H9 (cell line): ENCODE results near the gene POLL. TPM values are rescaled to one million over a fixed set of nuclear protein-coding genes. Genes with fewer than 3 reads are reported as not detected.

Experiments
- DNase-seq: peaks from one replicate; pipeline ENCODE4 v3.0.0-alpha.2; 2017
- H2AFZ ChIP-seq: one replicate; pipeline ENCODE4 v1.6.1; 2013; ENCODE audit warnings: mild to moderate bottlenecking, low read length, control low read depth, moderate library complexity
- H2AK5ac ChIP-seq: 2 replicates; pipeline ENCODE4 v1.6.1; 2013; ENCODE audit warnings: low read length, control low read depth, mixed read lengths; ENCODE audit not compliant: insufficient read length
- H2BK120ac ChIP-seq: one replicate; pipeline ENCODE4 v1.6.1; 2013; ENCODE audit warnings: low read depth, mild to moderate bottlenecking, low read length, control low read depth, inconsistent platforms; ENCODE audit not compliant: poor library complexity, severe bottlenecking
- H2BK12ac ChIP-seq: 2 replicates; pipeline ENCODE4 v1.6.1; 2013; ENCODE audit warnings: low read length, control low read depth, mixed read lengths, low read depth; ENCODE audit not compliant: insufficient read length
- H2BK15ac ChIP-seq: 2 replicates; pipeline ENCODE4 v1.6.1; 2013; ENCODE audit warnings: low read depth, low read length, control low read depth
- H2BK20ac ChIP-seq: one replicate; pipeline ENCODE4 v1.6.1; 2013; ENCODE audit warnings: low read depth, mild to moderate bottlenecking, low read length, control low read depth, inconsistent platforms; ENCODE audit not compliant: poor library complexity, severe bottlenecking
- H2BK5ac ChIP-seq: 2 replicates; pipeline ENCODE4 v1.6.1; 2013; ENCODE audit warnings: low read length, control low read depth, mixed read lengths; ENCODE audit not compliant: insufficient read length
- H3K14ac ChIP-seq: 2 replicates; pipeline ENCODE4 v1.6.1; 2013; ENCODE audit warnings: low read length, control low read depth; ENCODE audit not compliant: insufficient read depth
- H3K18ac ChIP-seq: 2 replicates; pipeline ENCODE4 v1.6.1; 2013; ENCODE audit warnings: low read depth, mild to moderate bottlenecking, mixed read lengths, low read length, control low read depth; ENCODE audit not compliant: insufficient read length
- H3K23ac ChIP-seq: 2 replicates; pipeline ENCODE4 v1.6.1; 2013; ENCODE audit warnings: low read length, control low read depth, mixed read lengths, low read depth; ENCODE audit not compliant: insufficient read length
- H3K23me2 ChIP-seq: 2 replicates; pipeline ENCODE4 v1.6.1; 2013; ENCODE audit warnings: low read depth, mild to moderate bottlenecking, mixed read lengths, low read length, control low read depth; ENCODE audit not compliant: insufficient read length, poor library complexity, severe bottlenecking
- H3K27ac ChIP-seq: 2 replicates; pipeline ENCODE4 v1.5.1; 2013; ENCODE audit warnings: low read length, control low read depth, mixed read lengths, low read depth; ENCODE audit not compliant: insufficient read length
- H3K27me3 ChIP-seq: 2 replicates; pipeline ENCODE4 v1.6.1; 2013; ENCODE audit warnings: low read length, control low read depth, inconsistent platforms; ENCODE audit not compliant: insufficient read depth
- H3K4ac ChIP-seq: 2 replicates; pipeline ENCODE4 v1.6.1; 2013; ENCODE audit warnings: low read depth, mild to moderate bottlenecking, control low read depth, inconsistent platforms, low read length, moderate library complexity
- H3K4me1 ChIP-seq: 2 replicates; pipeline ENCODE4 v1.6.1; 2013; ENCODE audit warnings: low read length, control low read depth, inconsistent platforms; ENCODE audit not compliant: insufficient read depth
- H3K4me2 ChIP-seq: 2 replicates; pipeline ENCODE4 v1.6.1; 2013; ENCODE audit warnings: low read length, control low read depth, mixed read lengths; ENCODE audit not compliant: insufficient read length, insufficient read depth
- H3K56ac ChIP-seq: 2 replicates; pipeline ENCODE4 v1.6.1; 2013; ENCODE audit warnings: low read depth, mild to moderate bottlenecking, mixed read lengths, low read length, control low read depth; ENCODE audit not compliant: insufficient read length
- H3K79me1 ChIP-seq: 2 replicates; pipeline ENCODE4 v1.6.1; 2013; ENCODE audit warnings: low read depth, mild to moderate bottlenecking, moderate library complexity, low read length, control low read depth, inconsistent platforms; ENCODE audit not compliant: insufficient read depth, poor library complexity, severe bottlenecking
- H3K79me2 ChIP-seq: 2 replicates; pipeline ENCODE4 v1.6.1; 2013; ENCODE audit warnings: low read length, control low read depth, inconsistent platforms; ENCODE audit not compliant: insufficient read depth
- H3K9ac ChIP-seq: 2 replicates; pipeline ENCODE4 v1.6.1; 2013; ENCODE audit warnings: low read length, control low read depth, mixed read lengths; ENCODE audit not compliant: insufficient read length; ENCODE audit errors: extremely low read depth
- H3K9me3 ChIP-seq: one replicate; pipeline ENCODE4 v1.6.1; 2013; ENCODE audit warnings: low read depth, low read length, inconsistent platforms; ENCODE audit not compliant: control insufficient read depth
- H3T11ph ChIP-seq: one replicate; pipeline ENCODE4 v1.6.1; 2013; ENCODE audit warnings: mild to moderate bottlenecking, low read length, control low read depth, inconsistent platforms
- H4K20me1 ChIP-seq: one replicate; pipeline ENCODE4 v1.6.1; 2013; ENCODE audit not compliant: control insufficient read depth, insufficient read length, insufficient read depth
- H4K5ac ChIP-seq: 2 replicates; pipeline ENCODE4 v1.6.1; 2013; ENCODE audit warnings: low read depth, mild to moderate bottlenecking, mixed read lengths, low read length, control low read depth; ENCODE audit not compliant: insufficient read length
- H4K8ac ChIP-seq: replicated peaks from 2 replicates; pipeline ENCODE4 v1.6.1; 2013; ENCODE audit warnings: low read length, control low read depth, mixed read lengths, low read depth; ENCODE audit not compliant: insufficient read length
- H4K91ac ChIP-seq: 2 replicates; pipeline ENCODE4 v1.6.1; 2013; ENCODE audit warnings: low read depth, mild to moderate bottlenecking, moderate library complexity, mixed read lengths, low read length, control low read depth; ENCODE audit not compliant: insufficient read length
- H3K27ac Mint-ChIP-seq, 3 experiments: 2 replicates in 2 of 3; 3 replicates in 1 of 3; pipeline ENCODE4 v1.8.0; 2020 to 2021; ENCODE audit warnings: mixed read lengths in 3 of 3, mild to moderate bottlenecking in 1 of 3, moderate library complexity in 1 of 3
- H3K27me3 Mint-ChIP-seq: 2 replicates; pipeline ENCODE4 v1.8.0; 2021; ENCODE audit warnings: low read depth, mild to moderate bottlenecking, moderate library complexity, mixed read lengths
- H3K36me3 Mint-ChIP-seq, 3 experiments: 2 replicates in 2 of 3; 3 replicates in 1 of 3; pipeline ENCODE4 v1.8.0; 2020 to 2021; ENCODE audit warnings: low read depth in 3 of 3, mixed read lengths in 3 of 3; ENCODE audit not compliant: insufficient read depth in 1 of 3
- H3K4me1 Mint-ChIP-seq, 2 experiments: 2 replicates each; pipeline ENCODE4 v1.8.0; 2020; ENCODE audit warnings: mixed read lengths in 2 of 2
- H3K4me3 Mint-ChIP-seq, 2 experiments: 2 replicates in 1 of 2; 3 replicates in 1 of 2; pipeline ENCODE4 v1.8.0; 2020 to 2021; ENCODE audit warnings: mild to moderate bottlenecking in 2 of 2, mixed read lengths in 2 of 2, moderate library complexity in 1 of 2
- H3K9me3 Mint-ChIP-seq, 2 experiments: 2 replicates in 1 of 2; 3 replicates in 1 of 2; pipeline ENCODE4 v1.8.0; 2020; ENCODE audit warnings: mild to moderate bottlenecking in 2 of 2, mixed read lengths in 2 of 2, moderate library complexity in 1 of 2
- WGBS: extraction: QIAGEN DNeasy Blood & Tissue Kit; methylation state at CpG from one replicate; pipeline ENCODE4 v1.1.7; 2013; ENCODE audit warnings: missing lambda C conversion rate, low lambda C conversion rate, mixed read lengths; ENCODE audit not compliant: insufficient read length; ENCODE audit errors: extremely low coverage; 5-methylcytosine and 5-hydroxymethylcytosine counted together
- total RNA-seq: library from RNA; stranded (reverse); gene quantifications from 2 replicates; pipeline ENCODE4 v1.2.1, GENCODE V29; 2021
- TF ChIP-seq, protein P1 (sequence below): fragments of 200-600 bp; sonication (generic); conservative IDR thresholded peaks from 3 replicates; pipeline ENCODE4 v1.8.0; 2021; ENCODE audit warnings: antibody characterized with exemption, mild to moderate bottlenecking

Gene POLL
- total RNA-seq, 1 experiment from 2014 or later: 30.8 TPM

DNA sequence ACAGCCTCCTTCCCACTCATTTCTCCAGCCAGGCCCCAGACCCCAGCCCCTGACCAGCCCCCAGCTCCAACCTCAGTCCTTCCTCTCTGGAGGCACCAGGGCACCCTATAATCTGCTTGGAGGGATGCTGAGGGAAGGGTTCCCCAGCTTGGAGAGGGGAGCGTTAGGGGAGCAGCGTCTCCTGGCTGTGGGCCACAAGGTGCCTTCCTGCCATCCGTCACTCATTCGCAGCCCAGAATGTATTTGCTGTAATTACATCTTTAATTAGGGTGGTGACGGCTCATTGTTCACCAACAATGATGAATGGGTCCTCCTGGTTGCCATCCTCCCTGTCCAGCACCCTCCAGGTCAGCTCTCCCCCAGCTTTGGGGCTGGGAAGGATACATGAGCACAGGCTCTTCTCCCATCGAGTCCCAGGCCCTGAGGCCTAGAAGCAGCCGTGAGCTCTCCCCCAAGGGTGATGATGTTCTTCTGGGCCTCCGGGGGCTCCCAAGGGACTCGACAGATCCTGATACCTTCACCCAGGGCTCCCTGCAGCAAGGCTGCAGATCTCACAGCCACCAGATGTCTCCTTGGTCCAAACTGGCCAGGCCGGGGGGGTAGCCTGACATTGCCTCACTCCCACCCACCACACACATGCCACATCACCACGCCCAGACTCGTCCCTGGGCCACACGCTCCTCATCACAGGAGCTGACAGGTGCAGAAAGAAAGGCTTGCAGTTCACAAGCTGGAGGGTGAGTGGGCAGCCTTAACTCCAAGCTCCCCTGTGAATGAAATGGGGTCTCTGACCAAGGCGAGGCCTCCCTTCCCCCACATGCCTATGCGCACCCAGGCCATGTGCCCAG is 26.8 kb downstream of the POLL start:
- Mint-ChIP-seq H3K4me3 (no peak overlapping the region), H3K36me3 (no peaks in the 10 kb centered on the region), H3K4me1 (peaks cover 5 to 14% of the 10 kb centered on the region in 2 experiments), H3K27me3 (peaks cover 36% of the 10 kb centered on the region), H3K9me3 (no peaks in the 10 kb centered on the region; a peak in 1 of 5 replicates), H3K27ac (0 out of 7 replicates have a peak overlapping the region, but pooled peaks of 1 of the 3 experiments have one; percentile 44)
- H3K56ac ChIP-seq: no peak overlapping the region
- no peak overlapping the region for H4K91ac ChIP-seq
- H4K5ac ChIP-seq: no peak overlapping the region
- H2AFZ ChIP-seq: no peak overlapping the region
- no peak overlapping the region for H2BK5ac ChIP-seq
- H3K27me3 ChIP-seq: no peaks in the 10 kb centered on the region; the same call in 1 of the 2 replicates
- H3K4me1 ChIP-seq: no peaks in the 10 kb centered on the region
- no peak overlapping the region for H2BK20ac ChIP-seq
- H3K27ac ChIP-seq: no peak overlapping the region
- no peaks in the 10 kb centered on the region for H3K79me1 ChIP-seq
- WGBS: no CpG with 5 or more reads among the region's 15 CpGs
- no peak overlapping the region for H3K9ac ChIP-seq
- H2BK15ac ChIP-seq: no peak overlapping the region
- DNase-seq: peak; percentile 21
- no peaks in the 10 kb centered on the region for H3K9me3 ChIP-seq
- no peak overlapping the region for H3K4ac ChIP-seq
- no peak overlapping the region for H2AK5ac ChIP-seq
- H4K8ac ChIP-seq: no peak overlapping the region
- H3K18ac ChIP-seq: no peak overlapping the region
- H3K23me2 ChIP-seq: no peaks in the 10 kb centered on the region
- no peak overlapping the region; the same call in 1 of the 2 replicates for H3K14ac ChIP-seq
- H3K79me2 ChIP-seq: no peaks in the 10 kb centered on the region
- H3T11ph ChIP-seq: no peak overlapping the region
- H2BK120ac ChIP-seq: no peak overlapping the region
- no peak overlapping the region for H3K23ac ChIP-seq
- no peaks in the 10 kb centered on the region for H4K20me1 ChIP-seq
- no peak overlapping the region for H2BK12ac ChIP-seq
- TF ChIP-seq, protein P1, sequence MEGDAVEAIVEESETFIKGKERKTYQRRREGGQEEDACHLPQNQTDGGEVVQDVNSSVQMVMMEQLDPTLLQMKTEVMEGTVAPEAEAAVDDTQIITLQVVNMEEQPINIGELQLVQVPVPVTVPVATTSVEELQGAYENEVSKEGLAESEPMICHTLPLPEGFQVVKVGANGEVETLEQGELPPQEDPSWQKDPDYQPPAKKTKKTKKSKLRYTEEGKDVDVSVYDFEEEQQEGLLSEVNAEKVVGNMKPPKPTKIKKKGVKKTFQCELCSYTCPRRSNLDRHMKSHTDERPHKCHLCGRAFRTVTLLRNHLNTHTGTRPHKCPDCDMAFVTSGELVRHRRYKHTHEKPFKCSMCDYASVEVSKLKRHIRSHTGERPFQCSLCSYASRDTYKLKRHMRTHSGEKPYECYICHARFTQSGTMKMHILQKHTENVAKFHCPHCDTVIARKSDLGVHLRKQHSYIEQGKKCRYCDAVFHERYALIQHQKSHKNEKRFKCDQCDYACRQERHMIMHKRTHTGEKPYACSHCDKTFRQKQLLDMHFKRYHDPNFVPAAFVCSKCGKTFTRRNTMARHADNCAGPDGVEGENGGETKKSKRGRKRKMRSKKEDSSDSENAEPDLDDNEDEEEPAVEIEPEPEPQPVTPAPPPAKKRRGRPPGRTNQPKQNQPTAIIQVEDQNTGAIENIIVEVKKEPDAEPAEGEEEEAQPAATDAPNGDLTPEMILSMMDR: no peak
- H3K4me2 ChIP-seq: no peak overlapping the region
